H9 (cell line): ENCODE data around the gene TSC2. TPM values are rescaled to one million over a fixed set of nuclear protein-coding genes. Genes with fewer than 3 reads are reported as not detected.

Experiments
- DNase-seq: peaks from one replicate; pipeline ENCODE4 v3.0.0-alpha.2; 2017
- H2AFZ ChIP-seq: one replicate; pipeline ENCODE4 v1.6.1; 2013; ENCODE audit warnings: mild to moderate bottlenecking, low read length, control low read depth, moderate library complexity
- H2AK5ac ChIP-seq: 2 replicates; pipeline ENCODE4 v1.6.1; 2013; ENCODE audit warnings: low read length, control low read depth, mixed read lengths; ENCODE audit not compliant: insufficient read length
- H2BK120ac ChIP-seq: one replicate; pipeline ENCODE4 v1.6.1; 2013; ENCODE audit warnings: low read depth, mild to moderate bottlenecking, low read length, control low read depth, inconsistent platforms; ENCODE audit not compliant: poor library complexity, severe bottlenecking
- H2BK12ac ChIP-seq: 2 replicates; pipeline ENCODE4 v1.6.1; 2013; ENCODE audit warnings: low read length, control low read depth, mixed read lengths, low read depth; ENCODE audit not compliant: insufficient read length
- H2BK15ac ChIP-seq: 2 replicates; pipeline ENCODE4 v1.6.1; 2013; ENCODE audit warnings: low read depth, low read length, control low read depth
- H2BK20ac ChIP-seq: one replicate; pipeline ENCODE4 v1.6.1; 2013; ENCODE audit warnings: low read depth, mild to moderate bottlenecking, low read length, control low read depth, inconsistent platforms; ENCODE audit not compliant: poor library complexity, severe bottlenecking
- H2BK5ac ChIP-seq: 2 replicates; pipeline ENCODE4 v1.6.1; 2013; ENCODE audit warnings: low read length, control low read depth, mixed read lengths; ENCODE audit not compliant: insufficient read length
- H3K14ac ChIP-seq: 2 replicates; pipeline ENCODE4 v1.6.1; 2013; ENCODE audit warnings: low read length, control low read depth; ENCODE audit not compliant: insufficient read depth
- H3K18ac ChIP-seq: 2 replicates; pipeline ENCODE4 v1.6.1; 2013; ENCODE audit warnings: low read depth, mild to moderate bottlenecking, mixed read lengths, low read length, control low read depth; ENCODE audit not compliant: insufficient read length
- H3K23ac ChIP-seq: 2 replicates; pipeline ENCODE4 v1.6.1; 2013; ENCODE audit warnings: low read length, control low read depth, mixed read lengths, low read depth; ENCODE audit not compliant: insufficient read length
- H3K23me2 ChIP-seq: 2 replicates; pipeline ENCODE4 v1.6.1; 2013; ENCODE audit warnings: low read depth, mild to moderate bottlenecking, mixed read lengths, low read length, control low read depth; ENCODE audit not compliant: insufficient read length, poor library complexity, severe bottlenecking
- H3K27ac ChIP-seq: 2 replicates; pipeline ENCODE4 v1.5.1; 2013; ENCODE audit warnings: low read length, control low read depth, mixed read lengths, low read depth; ENCODE audit not compliant: insufficient read length
- H3K27me3 ChIP-seq: 2 replicates; pipeline ENCODE4 v1.6.1; 2013; ENCODE audit warnings: low read length, control low read depth, inconsistent platforms; ENCODE audit not compliant: insufficient read depth
- H3K4ac ChIP-seq: 2 replicates; pipeline ENCODE4 v1.6.1; 2013; ENCODE audit warnings: low read depth, mild to moderate bottlenecking, control low read depth, inconsistent platforms, low read length, moderate library complexity
- H3K4me1 ChIP-seq: 2 replicates; pipeline ENCODE4 v1.6.1; 2013; ENCODE audit warnings: low read length, control low read depth, inconsistent platforms; ENCODE audit not compliant: insufficient read depth
- H3K4me2 ChIP-seq: 2 replicates; pipeline ENCODE4 v1.6.1; 2013; ENCODE audit warnings: low read length, control low read depth, mixed read lengths; ENCODE audit not compliant: insufficient read length, insufficient read depth
- H3K56ac ChIP-seq: 2 replicates; pipeline ENCODE4 v1.6.1; 2013; ENCODE audit warnings: low read depth, mild to moderate bottlenecking, mixed read lengths, low read length, control low read depth; ENCODE audit not compliant: insufficient read length
- H3K79me1 ChIP-seq: 2 replicates; pipeline ENCODE4 v1.6.1; 2013; ENCODE audit warnings: low read depth, mild to moderate bottlenecking, moderate library complexity, low read length, control low read depth, inconsistent platforms; ENCODE audit not compliant: insufficient read depth, poor library complexity, severe bottlenecking
- H3K79me2 ChIP-seq: 2 replicates; pipeline ENCODE4 v1.6.1; 2013; ENCODE audit warnings: low read length, control low read depth, inconsistent platforms; ENCODE audit not compliant: insufficient read depth
- H3K9ac ChIP-seq: 2 replicates; pipeline ENCODE4 v1.6.1; 2013; ENCODE audit warnings: low read length, control low read depth, mixed read lengths; ENCODE audit not compliant: insufficient read length; ENCODE audit errors: extremely low read depth
- H3K9me3 ChIP-seq: one replicate; pipeline ENCODE4 v1.6.1; 2013; ENCODE audit warnings: low read depth, low read length, inconsistent platforms; ENCODE audit not compliant: control insufficient read depth
- H3T11ph ChIP-seq: one replicate; pipeline ENCODE4 v1.6.1; 2013; ENCODE audit warnings: mild to moderate bottlenecking, low read length, control low read depth, inconsistent platforms
- H4K20me1 ChIP-seq: one replicate; pipeline ENCODE4 v1.6.1; 2013; ENCODE audit not compliant: control insufficient read depth, insufficient read length, insufficient read depth
- H4K5ac ChIP-seq: 2 replicates; pipeline ENCODE4 v1.6.1; 2013; ENCODE audit warnings: low read depth, mild to moderate bottlenecking, mixed read lengths, low read length, control low read depth; ENCODE audit not compliant: insufficient read length
- H4K8ac ChIP-seq: replicated peaks from 2 replicates; pipeline ENCODE4 v1.6.1; 2013; ENCODE audit warnings: low read length, control low read depth, mixed read lengths, low read depth; ENCODE audit not compliant: insufficient read length
- H4K91ac ChIP-seq: 2 replicates; pipeline ENCODE4 v1.6.1; 2013; ENCODE audit warnings: low read depth, mild to moderate bottlenecking, moderate library complexity, mixed read lengths, low read length, control low read depth; ENCODE audit not compliant: insufficient read length
- H3K27ac Mint-ChIP-seq, 3 experiments: 2 replicates in 2 of 3; 3 replicates in 1 of 3; pipeline ENCODE4 v1.8.0; 2020 to 2021; ENCODE audit warnings: mixed read lengths in 3 of 3, mild to moderate bottlenecking in 1 of 3, moderate library complexity in 1 of 3
- H3K27me3 Mint-ChIP-seq: 2 replicates; pipeline ENCODE4 v1.8.0; 2021; ENCODE audit warnings: low read depth, mild to moderate bottlenecking, moderate library complexity, mixed read lengths
- H3K36me3 Mint-ChIP-seq, 3 experiments: 2 replicates in 2 of 3; 3 replicates in 1 of 3; pipeline ENCODE4 v1.8.0; 2020 to 2021; ENCODE audit warnings: low read depth in 3 of 3, mixed read lengths in 3 of 3; ENCODE audit not compliant: insufficient read depth in 1 of 3
- H3K4me1 Mint-ChIP-seq, 2 experiments: 2 replicates each; pipeline ENCODE4 v1.8.0; 2020; ENCODE audit warnings: mixed read lengths in 2 of 2
- H3K4me3 Mint-ChIP-seq, 2 experiments: 2 replicates in 1 of 2; 3 replicates in 1 of 2; pipeline ENCODE4 v1.8.0; 2020 to 2021; ENCODE audit warnings: mild to moderate bottlenecking in 2 of 2, mixed read lengths in 2 of 2, moderate library complexity in 1 of 2
- H3K9me3 Mint-ChIP-seq, 2 experiments: 2 replicates in 1 of 2; 3 replicates in 1 of 2; pipeline ENCODE4 v1.8.0; 2020; ENCODE audit warnings: mild to moderate bottlenecking in 2 of 2, mixed read lengths in 2 of 2, moderate library complexity in 1 of 2
- WGBS: extraction: QIAGEN DNeasy Blood & Tissue Kit; methylation state at CpG from one replicate; pipeline ENCODE4 v1.1.7; 2013; ENCODE audit warnings: missing lambda C conversion rate, low lambda C conversion rate, mixed read lengths; ENCODE audit not compliant: insufficient read length; ENCODE audit errors: extremely low coverage; 5-methylcytosine and 5-hydroxymethylcytosine counted together
- total RNA-seq: library from RNA; stranded (reverse); gene quantifications from 2 replicates; pipeline ENCODE4 v1.2.1, GENCODE V29; 2021
- TF ChIP-seq, protein P1 (sequence below): fragments of 200-600 bp; sonication (generic); conservative IDR thresholded peaks from 3 replicates; pipeline ENCODE4 v1.8.0; 2021; ENCODE audit warnings: antibody characterized with exemption, mild to moderate bottlenecking

Gene TSC2
- total RNA-seq, 1 experiment from 2014 or later: 122 TPM

DNA sequence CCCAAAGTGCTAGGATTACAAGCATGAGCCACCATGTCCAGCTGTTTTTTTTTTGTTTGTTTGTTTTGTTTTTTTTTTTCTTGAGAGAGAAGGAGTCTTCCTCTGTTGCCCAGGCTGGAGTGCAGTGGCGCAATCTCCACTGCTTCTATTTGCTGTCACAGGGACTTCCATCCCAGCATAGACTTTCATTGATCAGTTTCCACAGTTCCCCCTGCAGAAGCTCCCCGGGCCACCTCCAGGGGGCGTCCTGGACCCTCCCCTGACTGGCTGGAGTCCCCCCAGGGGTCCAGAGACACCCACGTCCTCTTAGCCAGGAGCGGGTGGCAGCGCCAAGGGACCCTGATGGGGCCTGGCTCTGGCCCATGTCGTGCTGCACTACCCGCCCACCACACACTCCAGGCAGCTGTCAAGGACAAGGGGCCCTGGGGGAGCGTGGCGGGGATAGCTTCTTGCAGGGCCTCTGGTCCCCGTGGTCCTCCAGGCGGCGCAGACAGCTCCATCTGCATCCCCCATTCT is 31.3 kb upstream of the TSC2 start:
- Mint-ChIP-seq H3K27ac (no peak overlapping the region), H3K4me3 (no peak overlapping the region), H3K27me3 (peaks cover 52% of the 10 kb centered on the region), H3K36me3 (peaks cover 0 to 2% (median 0%) of the 10 kb centered on the region in 3 experiments; a peak in 1 of 7 replicates), H3K4me1 (peaks cover 2% of the 10 kb centered on the region in 2 experiments; a peak in 1 of 4 replicates), H3K9me3 (peaks cover 0 to under 1% of the 10 kb centered on the region in 2 experiments; a peak in 2 of 5 replicates)
- H2AFZ ChIP-seq: no peak overlapping the region
- DNase-seq: no peak
- H3T11ph ChIP-seq: no peak overlapping the region
- no peak overlapping the region for H3K9ac ChIP-seq
- H3K18ac ChIP-seq: no peak overlapping the region
- TF ChIP-seq, protein P1, sequence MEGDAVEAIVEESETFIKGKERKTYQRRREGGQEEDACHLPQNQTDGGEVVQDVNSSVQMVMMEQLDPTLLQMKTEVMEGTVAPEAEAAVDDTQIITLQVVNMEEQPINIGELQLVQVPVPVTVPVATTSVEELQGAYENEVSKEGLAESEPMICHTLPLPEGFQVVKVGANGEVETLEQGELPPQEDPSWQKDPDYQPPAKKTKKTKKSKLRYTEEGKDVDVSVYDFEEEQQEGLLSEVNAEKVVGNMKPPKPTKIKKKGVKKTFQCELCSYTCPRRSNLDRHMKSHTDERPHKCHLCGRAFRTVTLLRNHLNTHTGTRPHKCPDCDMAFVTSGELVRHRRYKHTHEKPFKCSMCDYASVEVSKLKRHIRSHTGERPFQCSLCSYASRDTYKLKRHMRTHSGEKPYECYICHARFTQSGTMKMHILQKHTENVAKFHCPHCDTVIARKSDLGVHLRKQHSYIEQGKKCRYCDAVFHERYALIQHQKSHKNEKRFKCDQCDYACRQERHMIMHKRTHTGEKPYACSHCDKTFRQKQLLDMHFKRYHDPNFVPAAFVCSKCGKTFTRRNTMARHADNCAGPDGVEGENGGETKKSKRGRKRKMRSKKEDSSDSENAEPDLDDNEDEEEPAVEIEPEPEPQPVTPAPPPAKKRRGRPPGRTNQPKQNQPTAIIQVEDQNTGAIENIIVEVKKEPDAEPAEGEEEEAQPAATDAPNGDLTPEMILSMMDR: peak; percentile 78
- H3K23ac ChIP-seq: no peak overlapping the region
- no peak overlapping the region for H3K4ac ChIP-seq
- no peak overlapping the region for H3K27ac ChIP-seq
- H2BK20ac ChIP-seq: no peak overlapping the region
- H3K56ac ChIP-seq: no peak overlapping the region
- H3K14ac ChIP-seq: no peak overlapping the region; the same call in 1 of the 2 replicates
- no peaks in the 10 kb centered on the region for H3K4me1 ChIP-seq
- H2BK5ac ChIP-seq: no peak overlapping the region
- H2AK5ac ChIP-seq: no peak overlapping the region
- H2BK120ac ChIP-seq: no peak overlapping the region
- H3K79me1 ChIP-seq: no peaks in the 10 kb centered on the region
- H3K9me3 ChIP-seq: no peaks in the 10 kb centered on the region
- no peaks in the 10 kb centered on the region for H3K79me2 ChIP-seq
- H3K23me2 ChIP-seq: peaks cover 9% of the 10 kb centered on the region
- no peak overlapping the region for H4K91ac ChIP-seq
- no peak overlapping the region for H3K4me2 ChIP-seq
- H4K5ac ChIP-seq: no peak overlapping the region
- H4K20me1 ChIP-seq: no peaks in the 10 kb centered on the region
- no peak overlapping the region for H4K8ac ChIP-seq
- no peak overlapping the region for H2BK12ac ChIP-seq
- no peak overlapping the region for H2BK15ac ChIP-seq
- no CpG with 5 or more reads among the region's 13 CpGs for WGBS
- H3K27me3 ChIP-seq: peaks cover 13% of the 10 kb centered on the region; the same call in 1 of the 2 replicates
